PFSK-1 (cell line): ENCODE measurements around the gene PTGDS.

ENCODE experiments used
- FOXP2 ChIP-seq: optimal IDR thresholded peaks from 2 replicates; pipeline ENCODE3; 2011; ENCODE audit warnings: borderline replicate concordance, control low read depth, inconsistent platforms; ENCODE audit not compliant: insufficient read depth; ENCODE audit errors: extremely low read length, extremely low read depth
- POLR2AphosphoS5 ChIP-seq: IDR thresholded peaks from 2 replicates; pipeline ENCODE4 v1.6.1; 2012; ENCODE audit warnings: low read depth, mild to moderate bottlenecking, control low read depth, low read length, moderate library complexity
- REST ChIP-seq, 2 experiments: IDR thresholded peaks; 2 replicates each; pipeline versions ENCODE4 v1.6.1 to v1.8.0; 2011 to 2012; ENCODE audit warnings: low read depth in 2 of 2, low read length in 2 of 2, control low read depth in 1 of 2, inconsistent platforms in 1 of 2, mild to moderate bottlenecking in 1 of 2, moderate library complexity in 1 of 2; ENCODE audit not compliant: insufficient read depth in 1 of 2
- SIN3A ChIP-seq: IDR thresholded peaks from 2 replicates; pipeline ENCODE4 v1.6.1; 2012; ENCODE audit warnings: mild to moderate bottlenecking, low read length, moderate library complexity, borderline replicate concordance; ENCODE audit not compliant: insufficient read depth
- TAF1 ChIP-seq: IDR thresholded peaks from 2 replicates; pipeline ENCODE4 v1.6.1; 2012; ENCODE audit warnings: low read length, control low read depth, borderline replicate concordance; ENCODE audit not compliant: insufficient read depth

PTGDS gene

GRCh38 chr9:137012694-137013570 lies 35.6 kb downstream of the PTGDS start:
- TF ChIP-seq SIN3A (no peak), TAF1 (no peak), FOXP2 (no peak), REST (IDR thresholded peaks at IDR 0.05; ENCODE audit: insufficient read depth in 1 of 2, low read depth in 2 of 2, low read length in 2 of 2) (no peak)

GRCh38 chr9:137013571-137013940 lies 36.3 kb downstream of the PTGDS start:
- TF ChIP-seq REST (IDR thresholded peaks at IDR 0.05; ENCODE audit: insufficient read depth in 1 of 2, low read depth in 2 of 2, low read length in 2 of 2) (no peak), SIN3A (no peak), POLR2AphosphoS5 (no peak), TAF1 (no peak), FOXP2 (no peak)

- no peak for TF ChIP-seq REST (IDR thresholded peaks at IDR 0.05; ENCODE audit: insufficient read depth in 1 of 2, low read depth in 2 of 2, low read length in 2 of 2)
- TF ChIP-seq POLR2AphosphoS5 = no peak
- no peak for TF ChIP-seq SIN3A
- no peak for TF ChIP-seq FOXP2
- TF ChIP-seq TAF1 = no peak
Measured at GRCh38 chr9:137014166-137014565, 36.9 kb downstream of the PTGDS start.

GRCh38 chr9:137014776-137015539 lies 37.7 kb downstream of the PTGDS start:
- no peak for TF ChIP-seq POLR2AphosphoS5
- TF ChIP-seq REST (IDR thresholded peaks at IDR 0.05; ENCODE audit: insufficient read depth in 1 of 2, low read depth in 2 of 2, low read length in 2 of 2) = no peak
- TF ChIP-seq SIN3A = no peak
- TF ChIP-seq FOXP2 = no peak
- no peak for TF ChIP-seq TAF1
